NB4 (cell line): Measurements from ENCODE around the gene SNRK.

Experiments used
- DNase-seq: peaks from one replicate; pipeline ENCODE4 v3.0.0; 2010; ENCODE audit warnings: low read depth
- H3K4me3 ChIP-seq: one replicate; pipeline ENCODE4 v1.5.1; 2011; ENCODE audit warnings: mild to moderate bottlenecking, low read depth, low read length, moderate library complexity
- CTCF ChIP-seq: IDR thresholded peaks from one replicate; pipeline ENCODE4 v1.5.1; 2012; ENCODE audit warnings: low read depth, low read length
- MAX ChIP-seq: IDR thresholded peaks from 2 replicates; pipeline ENCODE4 v1.6.1; 2011; ENCODE audit warnings: low read depth, low read length
- MYC ChIP-seq: IDR thresholded peaks from 2 replicates; pipeline ENCODE4 v1.6.1; 2011; ENCODE audit warnings: low read depth, low read length
- POLR2A ChIP-seq: IDR thresholded peaks from 2 replicates; pipeline ENCODE4 v1.6.1; 2011; ENCODE audit warnings: mild to moderate bottlenecking; ENCODE audit not compliant: insufficient read length; ENCODE audit errors: extremely low read depth

SNRK gene

GRCh38 chr3:43343815-43344214 lies 57.5 kb downstream of the SNRK start:
- DNase-seq: no peak
- no peak for TF ChIP-seq CTCF
- no peak for TF ChIP-seq MAX
- no peak for TF ChIP-seq MYC
- no peak for TF ChIP-seq POLR2A
- no peak overlapping the region for H3K4me3 ChIP-seq

GRCh38 chr3:43344520-43344919 lies 58.2 kb downstream of the SNRK start:
- no peak for DNase-seq
- TF ChIP-seq MAX (no peak), MYC (no peak), POLR2A (no peak), CTCF (no peak)
- H3K4me3 ChIP-seq: no peak overlapping the region

DNA sequence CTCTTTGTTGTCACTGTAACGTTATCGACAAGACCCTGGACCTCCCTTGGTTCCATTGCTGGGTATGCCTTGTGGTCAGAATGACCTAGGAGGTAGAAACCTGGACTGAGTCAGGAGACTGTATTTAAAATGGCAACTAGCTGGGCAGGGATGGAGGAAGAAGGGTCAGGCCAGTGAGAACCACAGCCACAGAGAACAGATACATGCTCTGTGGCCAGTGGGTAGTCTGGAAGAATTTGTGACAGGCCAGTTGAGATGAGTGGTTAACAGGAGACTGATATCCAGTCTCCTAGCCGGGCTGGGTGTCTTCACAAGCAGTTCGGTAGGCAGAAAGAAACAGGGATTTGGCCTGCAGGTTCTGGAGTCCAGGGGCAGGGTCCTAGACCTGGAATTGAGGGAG lies 58.9 kb downstream of the SNRK start:
- DNase-seq: no peak
- H3K4me3 ChIP-seq: no peak overlapping the region
- no peak for TF ChIP-seq MYC
- no peak for TF ChIP-seq POLR2A
- TF ChIP-seq MAX: no peak
- TF ChIP-seq CTCF: no peak

DNA sequence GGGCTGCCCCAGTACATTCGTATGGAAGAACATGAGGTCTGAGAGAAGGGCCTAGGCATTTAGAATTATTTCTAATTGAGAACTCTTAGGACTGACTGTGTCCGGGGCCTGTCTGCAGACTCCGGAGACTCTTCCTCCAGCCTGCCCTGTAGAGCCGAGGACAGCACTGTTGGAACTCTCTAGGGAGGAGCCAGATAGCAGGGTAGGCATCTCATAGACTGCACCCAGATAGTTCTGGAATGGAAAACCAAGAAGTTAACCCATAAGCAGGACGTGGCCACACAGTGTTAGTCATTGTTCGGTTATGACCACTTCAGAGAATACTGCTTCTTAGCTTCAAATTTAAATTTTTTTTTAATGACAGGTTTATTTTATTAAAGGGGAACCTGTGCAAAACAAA lies 59.5 kb downstream of the SNRK start:
- no peak overlapping the region for H3K4me3 ChIP-seq
- TF ChIP-seq CTCF (no peak), MYC (no peak), POLR2A (no peak), MAX (no peak)
- no peak for DNase-seq

DNA sequence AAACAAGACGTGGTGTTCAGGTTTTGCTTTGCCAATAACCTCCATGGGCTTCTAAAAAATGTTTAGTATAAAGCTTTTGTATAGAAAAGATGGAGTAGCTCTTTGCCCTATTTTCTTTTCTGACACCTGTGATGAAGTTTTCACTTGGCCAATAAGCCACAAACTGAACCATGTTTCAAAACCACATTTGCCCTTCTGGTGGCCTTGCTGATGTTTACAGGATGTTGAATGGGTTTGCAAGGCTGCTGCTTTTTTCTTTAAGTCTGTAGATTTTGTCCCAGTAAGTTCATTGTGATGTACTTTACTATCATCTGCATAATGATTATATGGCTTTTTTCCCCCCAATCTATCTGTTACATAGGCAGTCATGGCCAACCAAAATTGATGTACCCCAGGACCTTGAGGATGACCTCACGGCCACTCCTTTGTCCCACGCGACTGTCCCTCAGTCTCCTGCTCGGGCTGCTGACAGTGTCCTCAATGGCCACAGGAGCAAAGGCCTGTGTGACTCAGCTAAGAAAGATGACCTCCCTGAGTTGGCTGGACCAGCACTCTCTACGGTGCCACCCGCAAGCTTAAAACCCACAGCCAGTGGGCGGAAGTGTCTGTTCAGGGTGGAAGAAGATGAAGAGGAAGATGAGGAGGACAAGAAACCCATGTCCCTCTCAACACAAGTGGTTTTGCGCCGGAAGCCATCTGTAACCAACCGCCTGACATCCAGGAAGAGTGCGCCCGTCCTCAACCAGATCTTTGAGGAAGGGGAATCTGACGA lies 60.8 kb downstream of the SNRK start:
- no peak for DNase-seq
- H3K4me3 ChIP-seq: no peak overlapping the region
- TF ChIP-seq MAX (no peak), MYC (no peak), POLR2A (no peak), CTCF (no peak)
